Naive thymus-derived CD8-positive, alpha-beta T cell (primary cell): ENCODE data around the gene NEDD8. TPM values are rescaled to one million over a fixed set of nuclear protein-coding genes. Genes with fewer than 3 reads are reported as not detected.

ENCODE experiments used
- ATAC-seq, 2 donors: fragments of 150-1000 bp; cut with Tn5 transposase in 1 of 2; sonication (Bioruptor Pico), chemical (Tn5 transposase) in 1 of 2; 1 replicate in 1 of 2; 2 replicates in 1 of 2; pipeline ENCODE4 v1.10.0; 2021; ENCODE audit warnings: mild to moderate bottlenecking in 2 of 2, moderate library complexity in 2 of 2
- POLR2A ChIA-PET: fragments of 350-600 bp; sonication (Branson Sonifier 250); formaldehyde crosslinking; loops from one replicate; lab custom pipeline; 2021; ENCODE audit warnings: antibody characterized with exemption; lab: Charles Lee
- DNase-seq, 10 donors: peaks; one replicate each; pipeline versions ENCODE4 v3.0.0 to v3.0.0-alpha.2; 2020 to 2022
- H3K27ac Mint-ChIP-seq, 10 donors: one replicate each; pipeline ENCODE4 v1.8.0; 2020 to 2022; ENCODE audit warnings: mild to moderate bottlenecking in 10 of 10, mixed read lengths in 10 of 10, moderate library complexity in 4 of 10, inconsistent platforms in 1 of 10
- H3K27me3 Mint-ChIP-seq, 5 donors: one replicate each; pipeline ENCODE4 v1.8.0; 2021 to 2022; ENCODE audit warnings: mixed read lengths in 5 of 5
- H3K36me3 Mint-ChIP-seq, 3 donors: one replicate each; pipeline ENCODE4 v1.8.0; 2020 to 2022; ENCODE audit warnings: mixed read lengths in 3 of 3, mild to moderate bottlenecking in 2 of 3, inconsistent platforms in 1 of 3
- H3K4me1 Mint-ChIP-seq, 4 donors: one replicate each; pipeline ENCODE4 v1.8.0; 2021 to 2022; ENCODE audit warnings: mixed read lengths in 4 of 4
- H3K4me3 Mint-ChIP-seq, 10 donors: one replicate each; pipeline ENCODE4 v1.8.0; 2020 to 2022; ENCODE audit warnings: mild to moderate bottlenecking in 10 of 10, mixed read lengths in 10 of 10, moderate library complexity in 6 of 10, inconsistent platforms in 1 of 10
- H3K9me3 Mint-ChIP-seq, 9 donors: one replicate each; pipeline ENCODE4 v1.8.0; 2020 to 2022; ENCODE audit warnings: mixed read lengths in 9 of 9, mild to moderate bottlenecking in 3 of 9, inconsistent platforms in 1 of 9, moderate library complexity in 1 of 9
- polyA plus RNA-seq, 3 donors: library from polyadenylated mRNA; unstranded; fragments of 300-500 nt; fragmentation: Illumina TruSeq; gene quantifications; one replicate each; pipeline ENCODE4 v1.2.3, GENCODE V29; 2021
- total RNA-seq, 8 experiments: library from RNA in 2 of 8; stranded (reverse) in 2 of 8; gene quantifications; one replicate each; pipeline ENCODE4 v1.2.3 and lab custom pipeline; 2021 to 2026

NEDD8 gene
- total and polyA plus RNA-seq, 5 experiments from 2014 or later: 96.8 to 320 (median 302) TPM

GRCh38 chr14:24262821-24263733 is 30.9 kb upstream of the NEDD8 start, which contains the start of gene TGM1:
TSS of gene TGM1 (minus strand) at chr14:24263177. CDS start at chr14:24262352, 825 bp downstream.
- Mint-ChIP-seq H3K4me3 (no peak within 1 kb of the TSS), H3K36me3 (peaks cover 0 to 39% (median 10%) of the 10 kb centered on the region in 3 donors), H3K9me3 (no peaks in the 10 kb centered on the region), H3K4me1 (peaks cover 0 to 11% (median 4%) of the 10 kb centered on the region in 4 donors), H3K27ac (peak within 1 kb of the TSS in 3 of 10 donors; percentile 0 to 39 (median 15)), H3K27me3 (no peaks in the 10 kb centered on the region)
- DNase-seq (no peak), ATAC-seq (no peak)
- POLR2A ChIA-PET: interaction anchor here (1.8 kb wide), 1 partner anchor 8 kb away, joined by 6 read pairs; the partner anchor contains the start of gene RABGGTA

GRCh38 chr14:24261969-24262327 is 29.8 kb upstream of the NEDD8 start:
- Mint-ChIP-seq H3K4me3 (no peak overlapping the region), H3K27ac (no peak overlapping the region), H3K36me3 (peaks cover 0 to 32% (median 6%) of the 10 kb centered on the region in 3 donors), H3K27me3 (no peaks in the 10 kb centered on the region), H3K4me1 (peaks cover 0 to 6% (median 2%) of the 10 kb centered on the region in 4 donors), H3K9me3 (no peaks in the 10 kb centered on the region)
- no peak for DNase-seq
- POLR2A ChIA-PET: interaction anchor here (1.8 kb wide), 1 partner anchor 10 kb away, joined by 6 read pairs; the partner anchor contains the start of gene RABGGTA
- no peak for ATAC-seq

GRCh38 chr14:24261256-24261968 is 29.2 kb upstream of the NEDD8 start:
- H3K9me3 Mint-ChIP-seq: no peaks in the 10 kb centered on the region
- H3K36me3 Mint-ChIP-seq: peaks cover 0 to 31% (median 1%) of the 10 kb centered on the region in 3 donors
- DNase-seq: no peak
- POLR2A ChIA-PET: interaction anchor here (1.8 kb wide), 1 partner anchor 10 kb away, joined by 6 read pairs; the partner anchor contains the start of gene RABGGTA
- no peak for ATAC-seq
- no peak overlapping the region for H3K4me3 Mint-ChIP-seq
- H3K27ac Mint-ChIP-seq: peak overlapping the region in 2 of 10 donors; percentile 35 to 41
- peaks cover 0 to under 1% (median 0%) of the 10 kb centered on the region in 4 donors for H3K4me1 Mint-ChIP-seq
- no peaks in the 10 kb centered on the region for H3K27me3 Mint-ChIP-seq

GRCh38 chr14:24260780-24261157 is 28.6 kb upstream of the NEDD8 start:
- Mint-ChIP-seq H3K9me3 (no peaks in the 10 kb centered on the region), H3K4me1 (no peaks in the 10 kb centered on the region), H3K36me3 (peaks cover 0 to 26% (median 1%) of the 10 kb centered on the region in 3 donors), H3K27me3 (no peaks in the 10 kb centered on the region), H3K4me3 (no peak overlapping the region), H3K27ac (no peak overlapping the region)
- DNase-seq (no peak), ATAC-seq (no peak)
- POLR2A ChIA-PET: no interaction called here

GRCh38 chr14:24260026-24260779 is 28.0 kb upstream of the NEDD8 start:
- POLR2A ChIA-PET: no interaction called here
- H3K27ac Mint-ChIP-seq: no peak overlapping the region
- ATAC-seq: no peak
- no peaks in the 10 kb centered on the region for H3K4me1 Mint-ChIP-seq
- H3K9me3 Mint-ChIP-seq: no peaks in the 10 kb centered on the region
- H3K27me3 Mint-ChIP-seq: no peaks in the 10 kb centered on the region
- no peak overlapping the region for H3K4me3 Mint-ChIP-seq
- H3K36me3 Mint-ChIP-seq: peaks cover 0 to 23% (median 6%) of the 10 kb centered on the region in 3 donors
- DNase-seq: no peak

GRCh38 chr14:24259282-24260025 is 27.3 kb upstream of the NEDD8 start:
- ATAC-seq: no peak
- no peak overlapping the region for H3K27ac Mint-ChIP-seq
- H3K4me1 Mint-ChIP-seq: no peaks in the 10 kb centered on the region
- H3K36me3 Mint-ChIP-seq: peaks cover 0 to 21% (median 8%) of the 10 kb centered on the region in 3 donors
- POLR2A ChIA-PET: no interaction called here
- no peak overlapping the region for H3K4me3 Mint-ChIP-seq
- no peaks in the 10 kb centered on the region for H3K27me3 Mint-ChIP-seq
- DNase-seq: no peak
- no peaks in the 10 kb centered on the region for H3K9me3 Mint-ChIP-seq

- H3K27ac Mint-ChIP-seq: peak overlapping the region in 1 of 10 donors; percentile 40
- ATAC-seq (no peak), DNase-seq (no peak)
- H3K4me1 Mint-ChIP-seq: no peaks in the 10 kb centered on the region
- H3K27me3 Mint-ChIP-seq: no peaks in the 10 kb centered on the region
- peaks cover 0 to 24% (median 10%) of the 10 kb centered on the region in 3 donors for H3K36me3 Mint-ChIP-seq
- POLR2A ChIA-PET: no interaction called here
- H3K4me3 Mint-ChIP-seq: no peak overlapping the region
- H3K9me3 Mint-ChIP-seq: no peaks in the 10 kb centered on the region
These were observed 26.5 kb upstream of the NEDD8 start for GRCh38 chr14:24258548-24259265.

GRCh38 chr14:24258119-24258518 is 26.0 kb upstream of the NEDD8 start:
- Mint-ChIP-seq H3K27ac (no peak overlapping the region), H3K36me3 (peaks cover 0 to 28% (median 10%) of the 10 kb centered on the region in 3 donors), H3K4me1 (no peaks in the 10 kb centered on the region), H3K4me3 (no peak overlapping the region), H3K9me3 (no peaks in the 10 kb centered on the region), H3K27me3 (no peaks in the 10 kb centered on the region)
- DNase-seq (no peak), ATAC-seq (no peak)
- POLR2A ChIA-PET: interaction anchor here (1.0 kb wide), 1 partner anchor 15 kb away, joined by 3 read pairs; the partner anchor contains the start of gene TINF2

- POLR2A ChIA-PET: interaction anchor here (0.5 to 1.0 kb wide), 2 partner anchors 14 to 48 kb away, joined by 3 to 4 read pairs; partner anchors contain the start of gene TINF2
- Mint-ChIP-seq H3K27ac (no peak overlapping the region), H3K36me3 (peaks cover 0 to 29% (median 10%) of the 10 kb centered on the region in 3 donors), H3K27me3 (no peaks in the 10 kb centered on the region), H3K4me3 (no peak overlapping the region), H3K9me3 (no peaks in the 10 kb centered on the region), H3K4me1 (no peaks in the 10 kb centered on the region)
- no peak for ATAC-seq
- DNase-seq: no peak
These were observed 24.8 kb upstream of the NEDD8 start for GRCh38 chr14:24256960-24257359.

GRCh38 chr14:24255931-24256711 is 24.0 kb upstream of the NEDD8 start:
- H3K36me3 Mint-ChIP-seq: peaks cover 0 to 29% (median 10%) of the 10 kb centered on the region in 3 donors
- POLR2A ChIA-PET: interaction anchor here (1.0 kb wide), 1 partner anchor 14 kb away, joined by 3 read pairs; no protein-coding TSS in a partner anchor
- no peak for DNase-seq
- no peak overlapping the region for H3K27ac Mint-ChIP-seq
- no peak overlapping the region for H3K4me3 Mint-ChIP-seq
- no peak for ATAC-seq
- H3K9me3 Mint-ChIP-seq: no peaks in the 10 kb centered on the region
- H3K27me3 Mint-ChIP-seq: no peaks in the 10 kb centered on the region
- no peaks in the 10 kb centered on the region for H3K4me1 Mint-ChIP-seq
